Neural progenitor cell (in vitro differentiated cells): ENCODE data around the gene CDCP1.

Source experiments
- CTCF ChIP-seq: fragments of 200-600 bp; sonication (generic); IDR thresholded peaks from 2 replicates; pipeline ENCODE4 v1.5.1; 2017; ENCODE audit warnings: antibody characterized with exemption, mild to moderate bottlenecking
- EZH2 ChIP-seq: fragments of 200-600 bp; sonication (generic); IDR thresholded peaks from 2 replicates; pipeline ENCODE4 v1.6.1; 2017; ENCODE audit warnings: antibody characterized with exemption, mild to moderate bottlenecking, moderate library complexity
- EZH2phosphoT487 ChIP-seq: fragments of 200-600 bp; sonication (generic); IDR thresholded peaks from 2 replicates; pipeline ENCODE4 v1.6.1; 2017; ENCODE audit warnings: antibody characterized with exemption

- TF ChIP-seq EZH2phosphoT487 (no peak), CTCF (no peak), EZH2 (no peak)
Measured at GRCh38 chr3:45112939-45113338, 33.2 kb downstream of the CDCP1 start.
